Measurements from ENCODE around the gene AAGAB.

DNA sequence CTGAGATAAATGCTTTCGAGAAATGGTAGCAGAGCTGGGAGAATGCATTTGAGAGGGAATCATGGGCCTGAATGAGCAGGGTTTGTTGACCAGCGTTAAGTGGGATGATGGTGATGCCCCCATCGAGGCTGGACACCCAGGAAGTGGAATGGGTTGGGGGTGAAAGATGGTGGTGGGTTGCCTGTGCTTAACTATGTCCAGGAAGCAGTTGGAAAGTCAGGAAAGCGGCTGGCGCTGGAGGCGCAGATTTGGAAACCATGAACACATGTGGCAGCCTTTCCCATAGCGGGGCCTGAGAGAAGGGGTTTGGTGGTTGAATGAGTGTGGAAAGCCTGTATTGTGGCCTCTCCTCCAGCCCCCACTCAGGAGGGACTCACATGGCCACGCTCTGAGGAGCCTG lies 80.7 kb downstream of the AAGAB start:
- TF ChIP-seq POLR2AphosphoS5 (IDR thresholded peaks at IDR 0.05; ENCODE audit: low read depth, low read length), result no peak
- TF ChIP-seq, protein P1, sequence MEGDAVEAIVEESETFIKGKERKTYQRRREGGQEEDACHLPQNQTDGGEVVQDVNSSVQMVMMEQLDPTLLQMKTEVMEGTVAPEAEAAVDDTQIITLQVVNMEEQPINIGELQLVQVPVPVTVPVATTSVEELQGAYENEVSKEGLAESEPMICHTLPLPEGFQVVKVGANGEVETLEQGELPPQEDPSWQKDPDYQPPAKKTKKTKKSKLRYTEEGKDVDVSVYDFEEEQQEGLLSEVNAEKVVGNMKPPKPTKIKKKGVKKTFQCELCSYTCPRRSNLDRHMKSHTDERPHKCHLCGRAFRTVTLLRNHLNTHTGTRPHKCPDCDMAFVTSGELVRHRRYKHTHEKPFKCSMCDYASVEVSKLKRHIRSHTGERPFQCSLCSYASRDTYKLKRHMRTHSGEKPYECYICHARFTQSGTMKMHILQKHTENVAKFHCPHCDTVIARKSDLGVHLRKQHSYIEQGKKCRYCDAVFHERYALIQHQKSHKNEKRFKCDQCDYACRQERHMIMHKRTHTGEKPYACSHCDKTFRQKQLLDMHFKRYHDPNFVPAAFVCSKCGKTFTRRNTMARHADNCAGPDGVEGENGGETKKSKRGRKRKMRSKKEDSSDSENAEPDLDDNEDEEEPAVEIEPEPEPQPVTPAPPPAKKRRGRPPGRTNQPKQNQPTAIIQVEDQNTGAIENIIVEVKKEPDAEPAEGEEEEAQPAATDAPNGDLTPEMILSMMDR (IDR thresholded peaks at IDR 0.05), result no peak
- TF ChIP-seq SIN3A (IDR thresholded peaks at IDR 0.05; ENCODE audit: borderline replicate concordance, insufficient read depth, low read depth, low read length), result no peak
- TF ChIP-seq, protein P2, sequence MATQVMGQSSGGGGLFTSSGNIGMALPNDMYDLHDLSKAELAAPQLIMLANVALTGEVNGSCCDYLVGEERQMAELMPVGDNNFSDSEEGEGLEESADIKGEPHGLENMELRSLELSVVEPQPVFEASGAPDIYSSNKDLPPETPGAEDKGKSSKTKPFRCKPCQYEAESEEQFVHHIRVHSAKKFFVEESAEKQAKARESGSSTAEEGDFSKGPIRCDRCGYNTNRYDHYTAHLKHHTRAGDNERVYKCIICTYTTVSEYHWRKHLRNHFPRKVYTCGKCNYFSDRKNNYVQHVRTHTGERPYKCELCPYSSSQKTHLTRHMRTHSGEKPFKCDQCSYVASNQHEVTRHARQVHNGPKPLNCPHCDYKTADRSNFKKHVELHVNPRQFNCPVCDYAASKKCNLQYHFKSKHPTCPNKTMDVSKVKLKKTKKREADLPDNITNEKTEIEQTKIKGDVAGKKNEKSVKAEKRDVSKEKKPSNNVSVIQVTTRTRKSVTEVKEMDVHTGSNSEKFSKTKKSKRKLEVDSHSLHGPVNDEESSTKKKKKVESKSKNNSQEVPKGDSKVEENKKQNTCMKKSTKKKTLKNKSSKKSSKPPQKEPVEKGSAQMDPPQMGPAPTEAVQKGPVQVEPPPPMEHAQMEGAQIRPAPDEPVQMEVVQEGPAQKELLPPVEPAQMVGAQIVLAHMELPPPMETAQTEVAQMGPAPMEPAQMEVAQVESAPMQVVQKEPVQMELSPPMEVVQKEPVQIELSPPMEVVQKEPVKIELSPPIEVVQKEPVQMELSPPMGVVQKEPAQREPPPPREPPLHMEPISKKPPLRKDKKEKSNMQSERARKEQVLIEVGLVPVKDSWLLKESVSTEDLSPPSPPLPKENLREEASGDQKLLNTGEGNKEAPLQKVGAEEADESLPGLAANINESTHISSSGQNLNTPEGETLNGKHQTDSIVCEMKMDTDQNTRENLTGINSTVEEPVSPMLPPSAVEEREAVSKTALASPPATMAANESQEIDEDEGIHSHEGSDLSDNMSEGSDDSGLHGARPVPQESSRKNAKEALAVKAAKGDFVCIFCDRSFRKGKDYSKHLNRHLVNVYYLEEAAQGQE (IDR thresholded peaks at IDR 0.05; ENCODE audit: insufficient read depth in 1 of 2, low read depth in 2 of 2, low read length in 1 of 2), result no peak

Data from Panc1 (cell line).